Chondrocyte (in vitro differentiated cells): Measurements from ENCODE around the gene DOCK6. TPM values are rescaled to one million over a fixed set of nuclear protein-coding genes. Genes with fewer than 3 reads are reported as not detected.
A peak's percentile ranks its signal among the peaks of the same experiment; 100 is the strongest.

ENCODE experiments used
- DNase-seq: peaks from one replicate; pipeline ENCODE4 v3.0.0; 2021; ENCODE audit warnings: mixed read lengths, low spot score
- H3K27ac Mint-ChIP-seq: one replicate; pipeline ENCODE4 v1.8.0; 2021; ENCODE audit warnings: mild to moderate bottlenecking, moderate library complexity, mixed read lengths; ENCODE audit not compliant: unreplicated experiment
- H3K27me3 Mint-ChIP-seq: 2 replicates; pipeline ENCODE4 v1.8.0; 2021; ENCODE audit warnings: low read depth, mixed read lengths
- H3K36me3 Mint-ChIP-seq: 2 replicates; pipeline ENCODE4 v1.8.0; 2021; ENCODE audit warnings: low read depth, mixed read lengths
- H3K4me1 Mint-ChIP-seq: 2 replicates; pipeline ENCODE4 v1.8.0; 2021; ENCODE audit warnings: low read depth, mild to moderate bottlenecking, mixed read lengths
- H3K4me3 Mint-ChIP-seq: one replicate; pipeline ENCODE4 v1.8.0; 2021; ENCODE audit warnings: mild to moderate bottlenecking, moderate library complexity, mixed read lengths; ENCODE audit not compliant: unreplicated experiment
- H3K9me3 Mint-ChIP-seq: 2 replicates; pipeline ENCODE4 v1.8.0; 2021; ENCODE audit warnings: low read depth, mixed read lengths
- total RNA-seq: library from RNA; stranded (reverse); gene quantifications from 3 replicates; pipeline ENCODE4 v1.2.1, GENCODE V29; 2021
- TF ChIP-seq, protein P1 (sequence below): fragments of 200-600 bp; sonication (generic); IDR thresholded peaks from 2 replicates; pipeline ENCODE4 v1.5.0; 2021; ENCODE audit warnings: antibody characterized with exemption, mild to moderate bottlenecking, moderate library complexity

The DOCK6 gene
- total RNA-seq, 1 donor from 2014 or later = 44.4 TPM

DNA sequence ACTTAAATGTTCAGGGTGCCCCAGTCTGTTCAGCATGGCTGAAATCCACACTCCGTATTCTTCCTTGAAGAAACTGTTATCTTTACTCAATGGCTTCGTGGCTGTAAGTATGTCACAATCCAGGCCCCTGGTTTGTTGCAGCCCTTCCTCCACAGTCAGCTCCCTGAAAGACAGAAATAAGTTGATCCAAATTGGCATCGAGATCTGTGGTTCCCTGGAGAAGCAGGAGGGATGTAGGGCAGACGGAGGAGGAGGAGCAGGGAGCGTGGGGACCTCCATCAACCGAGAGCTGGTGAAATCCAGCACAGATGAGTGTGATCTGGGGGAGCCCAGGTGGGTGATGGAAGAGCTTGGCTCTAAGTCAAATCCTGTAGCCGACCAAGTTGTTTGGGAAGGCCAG, 33.9 kb upstream of the DOCK6 start:
- DNase-seq = no peak
- Mint-ChIP-seq H3K27me3 (peaks cover 5% of the 10 kb centered on the region), H3K36me3 (no peaks in the 10 kb centered on the region), H3K4me1 (peaks cover 12% of the 10 kb centered on the region), H3K9me3 (no peaks in the 10 kb centered on the region), H3K4me3 (no peak overlapping the region), H3K27ac (no peak overlapping the region)
- TF ChIP-seq, protein P1, sequence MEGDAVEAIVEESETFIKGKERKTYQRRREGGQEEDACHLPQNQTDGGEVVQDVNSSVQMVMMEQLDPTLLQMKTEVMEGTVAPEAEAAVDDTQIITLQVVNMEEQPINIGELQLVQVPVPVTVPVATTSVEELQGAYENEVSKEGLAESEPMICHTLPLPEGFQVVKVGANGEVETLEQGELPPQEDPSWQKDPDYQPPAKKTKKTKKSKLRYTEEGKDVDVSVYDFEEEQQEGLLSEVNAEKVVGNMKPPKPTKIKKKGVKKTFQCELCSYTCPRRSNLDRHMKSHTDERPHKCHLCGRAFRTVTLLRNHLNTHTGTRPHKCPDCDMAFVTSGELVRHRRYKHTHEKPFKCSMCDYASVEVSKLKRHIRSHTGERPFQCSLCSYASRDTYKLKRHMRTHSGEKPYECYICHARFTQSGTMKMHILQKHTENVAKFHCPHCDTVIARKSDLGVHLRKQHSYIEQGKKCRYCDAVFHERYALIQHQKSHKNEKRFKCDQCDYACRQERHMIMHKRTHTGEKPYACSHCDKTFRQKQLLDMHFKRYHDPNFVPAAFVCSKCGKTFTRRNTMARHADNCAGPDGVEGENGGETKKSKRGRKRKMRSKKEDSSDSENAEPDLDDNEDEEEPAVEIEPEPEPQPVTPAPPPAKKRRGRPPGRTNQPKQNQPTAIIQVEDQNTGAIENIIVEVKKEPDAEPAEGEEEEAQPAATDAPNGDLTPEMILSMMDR = no peak

DNA sequence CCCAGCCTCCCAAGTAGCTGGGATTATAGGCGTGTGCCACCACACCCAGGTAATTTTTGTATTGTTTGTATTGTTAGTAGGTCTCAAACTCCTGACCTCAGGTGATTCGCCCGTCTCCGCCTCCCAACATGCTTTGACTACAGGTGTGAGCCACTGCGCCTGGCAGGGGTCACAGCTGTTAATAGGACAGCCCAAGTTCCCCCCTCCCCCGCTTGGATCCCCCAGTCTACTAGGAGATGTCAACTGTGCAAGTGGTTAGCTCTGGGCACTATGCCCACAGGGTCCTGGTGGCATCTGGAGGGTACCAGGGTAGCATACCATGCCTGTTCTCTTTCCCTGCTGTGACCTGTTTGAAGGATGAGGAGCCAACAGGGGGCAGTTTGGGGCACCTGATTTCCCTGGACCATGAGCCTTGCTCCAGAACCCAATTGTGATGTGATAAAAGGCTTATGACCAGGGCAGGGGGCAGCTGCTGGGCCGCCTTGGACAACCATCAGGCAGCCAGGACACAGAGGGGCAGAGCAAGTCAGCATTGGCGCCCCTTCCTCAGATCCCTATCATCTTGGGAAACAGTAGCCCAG, 33.4 kb upstream of the DOCK6 start, which contains the start of gene TSPAN16:
Gene TSPAN16, plus strand, starts transcription at position 496 of the 581 bp plus-strand sequence. CDS start 138 bp downstream, outside the sequence.
- H3K27ac Mint-ChIP-seq = no peak within 1 kb of the TSS
- DNase-seq = no peak
- peaks cover 12% of the 10 kb centered on the region for H3K4me1 Mint-ChIP-seq
- H3K9me3 Mint-ChIP-seq = no peaks in the 10 kb centered on the region
- H3K4me3 Mint-ChIP-seq = no peak within 1 kb of the TSS
- TF ChIP-seq, protein P1 = peak; percentile 17
- H3K36me3 Mint-ChIP-seq = no peaks in the 10 kb centered on the region
- H3K27me3 Mint-ChIP-seq = peaks cover 3% of the 10 kb centered on the region

DNA sequence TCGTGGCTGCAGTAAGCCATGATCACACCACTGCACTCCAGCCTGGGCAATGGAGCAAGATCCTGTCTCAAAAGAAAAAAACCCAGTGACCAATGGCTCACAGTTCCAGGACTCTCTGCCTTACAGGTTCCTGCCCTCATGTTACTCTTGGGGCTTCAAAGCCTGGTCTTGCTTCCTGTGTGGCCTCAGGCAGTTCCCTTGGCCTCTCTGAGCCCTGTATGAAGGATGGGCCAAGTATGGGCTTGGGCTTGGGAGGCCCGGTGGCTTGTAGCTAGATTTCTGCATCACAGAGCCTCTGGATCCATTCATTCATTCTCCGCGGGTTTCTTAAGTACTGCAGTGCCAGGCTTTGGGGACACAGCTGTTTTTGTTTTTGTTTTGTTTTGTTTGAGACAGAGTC, 32.9 kb upstream of the DOCK6 start:
- Mint-ChIP-seq H3K4me1 (peaks cover 12% of the 10 kb centered on the region), H3K27me3 (no peaks in the 10 kb centered on the region)

DNA sequence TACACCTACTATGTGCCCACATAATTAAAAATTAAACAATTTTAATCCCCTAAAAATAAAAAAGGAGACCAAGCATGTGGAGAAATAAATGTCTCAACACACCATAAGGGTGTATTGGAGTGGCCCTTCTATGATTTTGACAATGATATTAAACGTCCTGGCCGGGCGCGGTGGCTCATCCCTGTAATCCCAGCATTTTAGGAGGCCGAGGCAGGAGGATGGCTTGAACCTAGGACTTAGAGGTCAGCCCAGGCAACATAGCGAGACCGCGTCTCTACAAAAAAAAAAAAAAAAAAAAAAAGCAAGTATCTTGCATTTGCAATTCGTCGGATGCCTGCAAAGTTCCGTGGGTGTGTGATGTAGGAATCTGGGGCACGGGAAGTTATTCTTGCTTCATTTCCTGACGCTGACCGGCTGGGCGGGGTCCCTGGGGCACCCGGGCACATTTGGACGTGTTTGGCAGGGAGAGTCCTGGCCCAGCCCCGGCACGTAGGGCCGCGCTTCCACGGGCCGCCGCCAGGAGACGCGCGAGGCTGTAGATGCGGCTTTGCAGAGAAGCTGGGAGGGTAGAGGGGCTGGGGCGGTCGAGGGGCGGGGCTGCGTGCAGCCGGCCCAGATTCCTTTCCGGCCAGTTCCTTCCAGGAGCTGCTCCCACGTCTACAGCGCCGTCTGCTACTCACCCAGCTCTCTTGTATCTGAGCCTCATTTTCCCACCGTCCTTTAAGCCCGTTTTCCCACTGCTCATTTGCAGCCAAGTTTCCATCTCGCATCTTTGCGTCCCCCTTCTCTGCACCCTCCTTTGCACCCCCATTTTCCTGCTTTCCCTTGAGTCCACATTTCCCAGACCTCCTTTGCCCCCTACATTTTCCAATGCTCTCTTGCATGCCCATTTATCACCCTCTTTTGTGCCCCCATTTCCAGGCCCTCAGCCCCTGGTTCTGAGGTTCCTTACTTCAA, 31.4 kb upstream of the DOCK6 start:
- Mint-ChIP-seq H3K36me3 (no peaks in the 10 kb centered on the region), H3K4me3 (peak overlapping the region; percentile 63), H3K27me3 (no peaks in the 10 kb centered on the region), H3K9me3 (no peaks in the 10 kb centered on the region), H3K27ac (peak overlapping the region; percentile 88), H3K4me1 (peaks cover 12% of the 10 kb centered on the region)
- peak; percentile 96 for DNase-seq
- TF ChIP-seq, protein P1 = peak; percentile 97

More for the DNA sequence above, 32.9 kb upstream of the DOCK6 start:
- H3K27ac Mint-ChIP-seq = no peak overlapping the region
- H3K36me3 Mint-ChIP-seq = no peaks in the 10 kb centered on the region
- TF ChIP-seq, protein P1 = no peak
- DNase-seq = no peak
- H3K4me3 Mint-ChIP-seq = no peak overlapping the region
- no peaks in the 10 kb centered on the region for H3K9me3 Mint-ChIP-seq

DNA sequence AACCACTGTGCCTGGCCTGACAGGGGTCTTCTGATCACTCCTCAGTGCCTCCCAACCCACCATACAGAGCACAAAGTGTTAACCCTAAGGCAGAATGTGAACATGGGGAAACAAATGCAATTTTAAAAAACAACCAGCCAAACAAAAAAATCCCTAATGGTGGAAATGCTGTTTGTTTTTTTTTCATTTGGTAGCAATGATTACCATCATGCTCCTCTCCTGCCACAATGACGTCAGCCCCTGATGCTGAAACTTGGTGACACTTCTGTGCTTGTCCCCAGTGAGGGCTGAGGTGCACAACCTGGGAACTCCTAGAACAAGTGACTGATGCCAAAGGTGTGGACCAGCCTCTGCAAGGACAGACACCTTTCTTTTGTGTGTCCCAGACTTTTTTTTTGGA, 29.7 kb upstream of the DOCK6 start:
- TF ChIP-seq, protein P1 = no peak
- H3K36me3 Mint-ChIP-seq = no peaks in the 10 kb centered on the region
- no peaks in the 10 kb centered on the region for H3K27me3 Mint-ChIP-seq
- no peak overlapping the region for H3K27ac Mint-ChIP-seq
- H3K9me3 Mint-ChIP-seq = no peaks in the 10 kb centered on the region
- no peak overlapping the region for H3K4me3 Mint-ChIP-seq
- peaks cover 16% of the 10 kb centered on the region for H3K4me1 Mint-ChIP-seq
- no peak for DNase-seq
